ENCODE results near the gene MPV17.
"Not testable (repeated sequence)": the region's sequence is repeated elsewhere in the genome, so short reads cannot be mapped to it uniquely, and the experiment has no call there.

Gene MPV17

DNA sequence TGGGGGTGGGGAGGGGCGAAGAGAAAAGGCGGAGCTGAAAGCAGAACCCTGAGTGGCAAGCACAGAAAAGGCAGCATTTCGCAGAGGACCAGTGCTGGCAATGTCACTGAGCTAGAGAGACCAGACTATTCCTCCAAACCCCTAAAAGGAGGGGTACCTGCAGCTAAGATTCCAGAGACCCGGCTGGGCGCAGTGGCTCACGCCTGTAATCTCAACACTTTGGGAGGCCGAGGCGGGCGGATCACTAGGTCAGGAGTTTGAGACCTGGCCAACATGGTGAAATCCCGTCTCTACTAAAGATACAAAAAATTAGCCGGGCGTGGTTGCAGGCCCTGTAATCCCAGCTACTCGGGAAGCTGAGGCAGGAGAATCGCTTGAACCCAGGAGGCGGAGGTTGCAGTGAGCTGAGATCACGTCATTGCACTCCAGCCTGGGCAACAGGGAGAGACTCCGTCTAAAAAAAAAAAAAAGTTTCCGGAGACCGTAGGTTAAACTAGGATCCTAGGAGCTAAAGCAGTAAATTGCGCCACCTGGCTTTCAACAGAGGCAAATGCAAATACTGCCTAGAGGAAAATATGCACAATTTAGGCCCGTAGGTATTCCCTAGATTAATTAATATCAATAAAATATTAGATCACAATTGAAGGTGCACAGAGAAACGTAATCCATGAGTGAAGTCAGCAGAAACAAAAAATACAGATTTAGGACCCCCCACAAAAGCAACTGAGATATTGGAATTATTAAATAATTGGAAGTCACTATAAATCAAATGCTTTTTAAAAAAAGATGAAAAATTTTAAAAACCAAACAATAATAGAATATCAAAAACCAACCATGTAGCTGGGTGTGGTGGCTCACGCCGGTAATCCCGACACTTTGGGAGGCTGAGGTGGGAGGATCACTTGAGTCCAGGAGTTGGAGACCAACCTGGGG lies 19.5 kb downstream of the MPV17 start:
- TF ChIP-seq, protein P1, sequence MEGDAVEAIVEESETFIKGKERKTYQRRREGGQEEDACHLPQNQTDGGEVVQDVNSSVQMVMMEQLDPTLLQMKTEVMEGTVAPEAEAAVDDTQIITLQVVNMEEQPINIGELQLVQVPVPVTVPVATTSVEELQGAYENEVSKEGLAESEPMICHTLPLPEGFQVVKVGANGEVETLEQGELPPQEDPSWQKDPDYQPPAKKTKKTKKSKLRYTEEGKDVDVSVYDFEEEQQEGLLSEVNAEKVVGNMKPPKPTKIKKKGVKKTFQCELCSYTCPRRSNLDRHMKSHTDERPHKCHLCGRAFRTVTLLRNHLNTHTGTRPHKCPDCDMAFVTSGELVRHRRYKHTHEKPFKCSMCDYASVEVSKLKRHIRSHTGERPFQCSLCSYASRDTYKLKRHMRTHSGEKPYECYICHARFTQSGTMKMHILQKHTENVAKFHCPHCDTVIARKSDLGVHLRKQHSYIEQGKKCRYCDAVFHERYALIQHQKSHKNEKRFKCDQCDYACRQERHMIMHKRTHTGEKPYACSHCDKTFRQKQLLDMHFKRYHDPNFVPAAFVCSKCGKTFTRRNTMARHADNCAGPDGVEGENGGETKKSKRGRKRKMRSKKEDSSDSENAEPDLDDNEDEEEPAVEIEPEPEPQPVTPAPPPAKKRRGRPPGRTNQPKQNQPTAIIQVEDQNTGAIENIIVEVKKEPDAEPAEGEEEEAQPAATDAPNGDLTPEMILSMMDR (conservative IDR thresholded peaks at IDR 0.05), result peak; percentile 90
- TF ChIP-seq ZFX (IDR thresholded peaks at IDR 0.05), result no peak
- peak overlapping the region; percentile 40 for H3K27ac ChIP-seq

GRCh38 chr2:27300606-27301005 lies 22.3 kb downstream of the MPV17 start:
- not testable (repeated sequence) for H3K27ac ChIP-seq

DNA sequence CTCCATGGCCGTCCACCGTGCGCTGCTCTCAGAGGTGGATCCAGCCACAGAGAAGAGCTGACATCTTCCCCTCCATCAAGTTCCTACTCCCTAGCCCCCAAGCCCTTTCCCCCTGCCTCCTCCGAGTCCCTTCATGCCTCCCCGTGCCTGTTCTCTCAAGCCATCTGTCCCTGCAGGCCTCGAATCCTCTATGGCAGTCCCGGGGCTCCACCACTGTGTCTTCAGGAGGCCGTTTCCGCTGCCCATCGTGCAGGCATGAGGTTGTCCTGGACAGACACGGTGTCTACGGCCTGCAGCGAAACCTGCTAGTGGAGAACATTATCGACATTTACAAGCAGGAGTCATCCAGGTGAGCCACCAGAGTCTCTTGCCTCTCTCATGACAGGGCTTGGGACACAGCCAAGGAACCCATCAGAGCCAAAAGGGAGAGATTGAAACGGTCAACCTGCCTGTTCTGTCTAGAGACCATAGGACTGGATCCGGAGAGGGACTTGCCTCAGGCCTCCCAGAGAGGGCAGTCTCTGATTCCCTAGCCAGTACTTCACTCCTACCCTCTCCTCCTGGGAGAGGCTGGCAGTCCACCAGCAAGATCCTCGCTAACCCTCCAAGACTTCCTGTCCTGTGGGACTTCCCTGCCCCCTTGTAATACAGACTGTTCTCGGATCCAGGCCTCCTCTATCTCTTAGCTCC lies 24.4 kb downstream of the MPV17 start:
- no peak for TF ChIP-seq ZFX (IDR thresholded peaks at IDR 0.05)
- TF ChIP-seq, protein P1 (conservative IDR thresholded peaks at IDR 0.05), result no peak
- peak overlapping the region; percentile 47 for H3K27ac ChIP-seq

DNA sequence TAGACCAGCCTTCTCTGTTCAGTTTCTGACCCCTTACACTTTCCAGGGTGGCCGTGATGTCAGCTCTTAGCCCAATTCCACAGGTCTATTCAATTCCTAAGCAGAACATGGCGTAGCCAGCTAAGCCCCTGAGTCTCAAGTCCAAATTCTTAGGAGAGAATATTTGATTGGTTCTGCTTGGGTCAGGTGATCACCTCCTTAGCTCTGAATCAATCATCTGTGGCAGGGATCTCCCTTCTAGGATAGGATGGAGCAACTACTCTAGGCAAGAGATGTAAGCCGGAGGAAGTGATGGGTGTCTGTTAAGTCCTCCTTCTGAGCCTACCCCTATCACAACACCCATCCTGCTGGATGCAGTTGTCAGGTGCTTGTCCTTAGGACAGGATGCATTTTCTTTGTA lies 25.7 kb downstream of the MPV17 start:
- no peak for TF ChIP-seq ZFX (IDR thresholded peaks at IDR 0.05)
- TF ChIP-seq, protein P1 (conservative IDR thresholded peaks at IDR 0.05), result no peak
- H3K27ac ChIP-seq, result no peak overlapping the region

- no peak overlapping the region for H3K27ac ChIP-seq
- TF ChIP-seq, protein P1 (conservative IDR thresholded peaks at IDR 0.05), result no peak
- TF ChIP-seq ZFX (IDR thresholded peaks at IDR 0.05), result no peak
Measured at GRCh38 chr2:27296481-27296880, 26.4 kb downstream of the MPV17 start.

GRCh38 chr2:27294928-27295327 lies 28.0 kb downstream of the MPV17 start:
- peak overlapping the region; percentile 95 for H3K27ac ChIP-seq
- no peak for TF ChIP-seq ZFX (IDR thresholded peaks at IDR 0.05)
- TF ChIP-seq, protein P1 (conservative IDR thresholded peaks at IDR 0.05), result no peak

DNA sequence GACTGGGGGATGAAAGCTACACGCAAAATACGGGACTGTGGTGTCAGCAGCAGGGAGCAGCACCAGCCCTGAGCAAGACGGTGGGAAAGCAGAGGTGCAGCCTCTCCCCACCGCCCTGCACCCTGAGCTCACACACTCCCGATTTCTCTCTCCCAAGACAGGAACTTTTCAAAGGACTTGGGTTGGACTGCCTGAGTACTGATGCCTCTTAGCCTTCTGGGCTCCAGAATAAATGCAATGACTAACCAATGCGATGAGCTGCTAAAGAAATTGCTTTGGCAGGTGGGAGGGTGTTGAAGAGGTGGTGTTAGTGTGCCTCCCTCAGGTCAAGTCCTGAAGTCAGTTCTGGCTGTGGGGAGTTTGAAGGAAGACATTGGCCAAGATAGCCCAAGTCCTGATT lies 31.0 kb downstream of the MPV17 start:
- peak overlapping the region; percentile 52 for H3K27ac ChIP-seq
- TF ChIP-seq, protein P1 (conservative IDR thresholded peaks at IDR 0.05), result peak; percentile 26
- TF ChIP-seq ZFX (IDR thresholded peaks at IDR 0.05), result no peak

Data from C4-2B (cell line).